Thymus (tissue), 11 donors: Measurements from ENCODE around the gene EMC9. TPM values are rescaled to one million over a fixed set of nuclear protein-coding genes. Genes with fewer than 3 reads are reported as not detected.

Experiments
- DNase-seq, 9 donors: peaks; one replicate each; pipeline ENCODE4 v3.0.0-alpha.2; 2013; ENCODE audit warnings: low spot score in 9 of 9, low read depth in 6 of 9, missing footprints in 1 of 9
- H3K27ac ChIP-seq, 2 donors: one replicate each; pipeline ENCODE4 v1.5.1; 2013; ENCODE audit warnings: control low read depth in 1 of 2, low read depth in 1 of 2, low read length in 1 of 2, mild to moderate bottlenecking in 1 of 2, moderate library complexity in 1 of 2
- H3K27me3 ChIP-seq, 2 donors: one replicate each; pipeline ENCODE4 v1.5.1; 2013; ENCODE audit warnings: low read length in 1 of 2; ENCODE audit not compliant: control insufficient read depth in 2 of 2, insufficient read depth in 1 of 2
- H3K36me3 ChIP-seq, 2 donors: one replicate each; pipeline ENCODE4 v1.5.1; 2013; ENCODE audit warnings: low read length in 1 of 2, mild to moderate bottlenecking in 1 of 2, moderate library complexity in 1 of 2; ENCODE audit not compliant: control insufficient read depth in 2 of 2, insufficient read depth in 2 of 2
- H3K4me1 ChIP-seq, 2 donors: one replicate each; pipeline ENCODE4 v1.5.1; 2013; ENCODE audit warnings: low read length in 2 of 2; ENCODE audit not compliant: control insufficient read depth in 2 of 2, insufficient read depth in 2 of 2
- H3K4me3 ChIP-seq, 2 donors: one replicate each; pipeline ENCODE4 v1.5.1; 2013; ENCODE audit warnings: low read length in 2 of 2, control low read depth in 1 of 2, mild to moderate bottlenecking in 1 of 2
- H3K9me3 ChIP-seq, 2 donors: one replicate each; pipeline ENCODE4 v1.5.1; 2013; ENCODE audit warnings: low read length in 1 of 2, mild to moderate bottlenecking in 1 of 2; ENCODE audit not compliant: control insufficient read depth in 2 of 2, insufficient read depth in 1 of 2
- WGBS: extraction: QIAGEN DNeasy Blood & Tissue Kit; methylation state at CpG from one replicate; pipeline ENCODE4 v1.1.7; 2013; 5-methylcytosine and 5-hydroxymethylcytosine counted together
- polyA plus RNA-seq: library from polyadenylated mRNA; stranded (reverse); fragments of 200-250 nt; gene quantifications from one replicate; pipeline ENCODE4 v1.2.3, GENCODE V29; 2013
- total RNA-seq: library from RNA; stranded (reverse); fragments of 120-200 nt; gene quantifications from one replicate; pipeline ENCODE4 v1.2.4, GENCODE V29; 2013
- donor health status: healthy.

Gene EMC9
- total and polyA plus RNA-seq, 2 donors, result 26.8 to 40.8 TPM

GRCh38 chr14:24136684-24137528 lies 4.5 kb downstream of the EMC9 start:
- peaks cover 0 to 12% of the 10 kb centered on the region in 2 donors for H3K9me3 ChIP-seq
- WGBS, result 50% methylated on average over 13 of the region's 13 CpGs
- no peak for DNase-seq
- peaks cover 30 to 56% of the 10 kb centered on the region in 2 donors for H3K4me1 ChIP-seq
- H3K4me3 ChIP-seq, result peak overlapping the region; percentile 78 to 79
- H3K27ac ChIP-seq, result peak overlapping the region; percentile 50 to 89
- H3K27me3 ChIP-seq, result no peaks in the 10 kb centered on the region
- H3K36me3 ChIP-seq, result peaks cover 19 to 28% of the 10 kb centered on the region in 2 donors

- peak in 8 of 9 donors; percentile 85 to 95 (median 89) for DNase-seq
- WGBS, result under 1% methylated on average over 75 of the region's 75 CpGs
- Histone ChIP-seq H3K27ac (peak within 1 kb of the TSS; percentile 77 to 89), H3K27me3 (no peaks in the 10 kb centered on the region), H3K4me3 (peak within 1 kb of the TSS; percentile 78 to 79), H3K9me3 (peaks cover 0 to 4% of the 10 kb centered on the region in 2 donors), H3K4me1 (peaks cover 32 to 60% of the 10 kb centered on the region in 2 donors), H3K36me3 (peaks cover 19 to 28% of the 10 kb centered on the region in 2 donors)
Measured at GRCh38 chr14:24135834-24136683, 5.3 kb downstream of the EMC9 start, which contains the start of gene PSME1. TSS of gene PSME1 (plus strand) at chr14:24136194. CDS start at chr14:24136263, 69 bp downstream.

- Histone ChIP-seq H3K9me3 (no peaks in the 10 kb centered on the region), H3K4me1 (peaks cover 35 to 62% of the 10 kb centered on the region in 2 donors), H3K27ac (peak overlapping the region; percentile 12 to 88), H3K4me3 (peak overlapping the region; percentile 39 to 78), H3K27me3 (no peaks in the 10 kb centered on the region), H3K36me3 (peaks cover 19 to 28% of the 10 kb centered on the region in 2 donors)
- no peak for DNase-seq
- 27% methylated on average over 9 of the region's 9 CpGs for WGBS
Measured at GRCh38 chr14:24135584-24135833, 5.9 kb downstream of the EMC9 start.

GRCh38 chr14:24133735-24134134 lies 7.7 kb downstream of the EMC9 start:
- peaks cover 28 to 51% of the 10 kb centered on the region in 2 donors for H3K4me1 ChIP-seq
- WGBS, result 99% methylated on average over 1 of the region's 1 CpG
- DNase-seq, result no peak
- H3K36me3 ChIP-seq, result peaks cover 12 to 18% of the 10 kb centered on the region in 2 donors
- no peaks in the 10 kb centered on the region for H3K9me3 ChIP-seq
- H3K27me3 ChIP-seq, result no peaks in the 10 kb centered on the region
- no peak overlapping the region for H3K27ac ChIP-seq
- no peak overlapping the region for H3K4me3 ChIP-seq

GRCh38 chr14:24132976-24133375 lies 8.4 kb downstream of the EMC9 start:
- peak overlapping the region; percentile 68 to 72 for H3K27ac ChIP-seq
- WGBS, result 96% methylated on average over 2 of the region's 2 CpGs
- no peak overlapping the region for H3K4me3 ChIP-seq
- no peak for DNase-seq
- peaks cover 5 to 10% of the 10 kb centered on the region in 2 donors for H3K36me3 ChIP-seq
- H3K27me3 ChIP-seq, result no peaks in the 10 kb centered on the region
- peaks cover 28 to 49% of the 10 kb centered on the region in 2 donors for H3K4me1 ChIP-seq
- H3K9me3 ChIP-seq, result no peaks in the 10 kb centered on the region

DNA sequence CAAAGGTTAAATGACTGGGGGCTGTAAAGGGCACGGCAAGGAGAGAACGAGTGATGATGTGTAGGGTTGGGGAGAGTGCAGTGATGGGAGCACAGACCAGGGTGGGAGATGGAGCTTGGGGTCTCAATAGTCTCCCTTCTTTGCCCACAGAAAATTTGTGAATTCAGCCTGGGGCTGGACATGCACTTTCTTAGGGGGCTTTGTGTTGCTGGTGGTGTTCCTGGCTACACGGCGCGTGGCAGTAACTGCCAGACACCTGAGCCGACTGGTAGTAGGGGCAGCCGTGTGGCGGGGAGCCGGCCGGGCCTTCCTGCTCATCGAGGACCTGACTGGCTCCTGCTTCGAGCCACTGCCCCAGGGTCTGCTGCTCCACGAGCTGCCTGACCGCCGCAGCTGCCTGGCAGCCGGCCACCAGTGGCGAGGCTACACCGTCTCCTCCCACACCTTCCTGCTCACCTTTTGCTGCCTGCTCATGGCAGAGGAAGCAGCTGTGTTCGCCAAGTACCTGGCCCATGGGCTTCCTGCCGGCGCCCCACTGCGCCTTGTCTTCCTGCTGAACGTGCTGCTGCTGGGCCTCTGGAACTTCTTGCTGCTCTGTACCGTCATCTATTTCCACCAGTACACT lies 9.2 kb downstream of the EMC9 start:
- Histone ChIP-seq H3K9me3 (no peaks in the 10 kb centered on the region), H3K27ac (peak overlapping the region; percentile 68 to 72), H3K4me3 (no peak overlapping the region), H3K4me1 (peaks cover 27 to 41% of the 10 kb centered on the region in 2 donors), H3K27me3 (no peaks in the 10 kb centered on the region), H3K36me3 (peaks cover 0 to 2% of the 10 kb centered on the region in 2 donors)
- peak in 3 of 9 donors; percentile 45 to 68 (median 48) for DNase-seq
- WGBS, result 34% methylated on average over 24 of the region's 24 CpGs

DNA sequence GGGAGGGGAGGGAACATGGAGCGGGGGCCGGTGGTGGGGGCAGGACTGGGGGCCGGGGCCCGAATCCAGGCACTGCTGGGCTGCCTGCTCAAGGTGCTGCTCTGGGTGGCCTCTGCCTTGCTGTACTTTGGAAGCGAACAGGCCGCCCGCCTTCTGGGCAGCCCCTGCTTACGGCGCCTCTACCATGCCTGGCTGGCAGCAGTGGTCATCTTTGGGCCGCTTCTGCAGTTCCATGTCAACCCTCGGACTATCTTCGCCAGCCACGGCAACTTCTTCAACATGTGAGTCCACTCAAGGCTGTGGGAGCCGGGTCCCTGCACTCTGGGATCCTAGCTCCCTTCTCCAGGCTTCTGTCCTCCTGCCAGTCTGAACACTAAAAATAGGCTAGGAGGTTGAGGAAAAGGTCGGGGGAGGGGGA lies 9.8 kb downstream of the EMC9 start:
- Histone ChIP-seq H3K27ac (no peak overlapping the region), H3K27me3 (no peaks in the 10 kb centered on the region), H3K4me3 (no peak overlapping the region), H3K4me1 (peaks cover 21 to 35% of the 10 kb centered on the region in 2 donors), H3K9me3 (no peaks in the 10 kb centered on the region), H3K36me3 (no peaks in the 10 kb centered on the region)
- WGBS, result 97% methylated on average over 15 of the region's 15 CpGs
- no peak for DNase-seq

GRCh38 chr14:24130717-24131548 lies 10.5 kb downstream of the EMC9 start:
- Histone ChIP-seq H3K27me3 (no peaks in the 10 kb centered on the region), H3K36me3 (no peaks in the 10 kb centered on the region), H3K4me3 (no peak overlapping the region), H3K27ac (peak overlapping the region in 1 of 2 donors; percentile 17), H3K4me1 (peaks cover 19 to 32% of the 10 kb centered on the region in 2 donors), H3K9me3 (no peaks in the 10 kb centered on the region)
- WGBS, result 74% methylated on average over 7 of the region's 7 CpGs
- no peak for DNase-seq
